CD4-positive, CD25-positive, alpha-beta regulatory T cell (primary cell): ENCODE data around the gene ULK4. TPM values are rescaled to one million over a fixed set of nuclear protein-coding genes. Genes with fewer than 3 reads are reported as not detected.
"Not testable (repeated sequence)": the region's sequence is repeated elsewhere in the genome, so short reads cannot be mapped to it uniquely, and the experiment has no call there.

Experiments
- ATAC-seq, 2 donors: fragments of 150-1000 bp; cut with Tn5 transposase; one replicate each; pipeline ENCODE4 v1.10.0; 2021; ENCODE audit warnings: low read depth in 2 of 2, moderate number of reproducible peaks in 2 of 2, moderate library complexity in 1 of 2
- DNase-seq, 3 donors: peaks; one replicate each; pipeline versions ENCODE4 v3.0.0 to v3.0.0-alpha.2; 2012 to 2022; ENCODE audit warnings: mixed read lengths in 1 of 3
- H3K27ac ChIP-seq: one replicate; pipeline ENCODE4 v1.7.0; 2013; ENCODE audit warnings: mild to moderate bottlenecking, low read length; ENCODE audit not compliant: insufficient read depth, poor library complexity, severe bottlenecking
- H3K27me3 ChIP-seq: one replicate; pipeline ENCODE4 v1.7.0; 2013; ENCODE audit warnings: low read length; ENCODE audit not compliant: control insufficient read depth, insufficient read depth
- H3K36me3 ChIP-seq: one replicate; pipeline ENCODE4 v1.7.0; 2013; ENCODE audit warnings: mild to moderate bottlenecking, low read length, moderate library complexity; ENCODE audit not compliant: control insufficient read depth, insufficient read depth
- H3K4me1 ChIP-seq: 2 replicates; pipeline ENCODE4 v1.7.0; 2013; ENCODE audit warnings: mild to moderate bottlenecking, low read length; ENCODE audit not compliant: insufficient read depth, control insufficient read depth, poor library complexity, severe bottlenecking
- H3K4me3 ChIP-seq: one replicate; pipeline ENCODE4 v1.7.0; 2013; ENCODE audit warnings: low read depth, mild to moderate bottlenecking, low read length, moderate library complexity
- H3K9me3 ChIP-seq, 2 experiments: 1 replicate in 1 of 2; 2 replicates in 1 of 2; pipeline ENCODE4 v1.7.0; 2013; ENCODE audit warnings: low read length in 2 of 2, mild to moderate bottlenecking in 1 of 2, moderate library complexity in 1 of 2; ENCODE audit not compliant: control insufficient read depth in 2 of 2
- H3K27ac Mint-ChIP-seq, 3 donors: one replicate each; pipeline ENCODE4 v1.8.0; 2020 to 2022; ENCODE audit warnings: mild to moderate bottlenecking in 3 of 3, mixed read lengths in 3 of 3, moderate library complexity in 2 of 3
- H3K27me3 Mint-ChIP-seq: one replicate; pipeline ENCODE4 v1.8.0; 2022; ENCODE audit warnings: mild to moderate bottlenecking, mixed read lengths
- H3K36me3 Mint-ChIP-seq: one replicate; pipeline ENCODE4 v1.8.0; 2020; ENCODE audit warnings: mixed read lengths
- H3K4me1 Mint-ChIP-seq, 4 donors: one replicate each; pipeline ENCODE4 v1.8.0; 2020 to 2022; ENCODE audit warnings: mixed read lengths in 4 of 4, mild to moderate bottlenecking in 1 of 4
- H3K4me3 Mint-ChIP-seq, 4 donors: one replicate each; pipeline ENCODE4 v1.8.0; 2020 to 2022; ENCODE audit warnings: mild to moderate bottlenecking in 4 of 4, mixed read lengths in 4 of 4, moderate library complexity in 3 of 4
- H3K9me3 Mint-ChIP-seq, 7 donors: one replicate each; pipeline ENCODE4 v1.8.0; 2020 to 2022; ENCODE audit warnings: mixed read lengths in 7 of 7, mild to moderate bottlenecking in 3 of 7, moderate library complexity in 2 of 7
- polyA plus RNA-seq, 4 donors: library from polyadenylated mRNA; unstranded; fragments of 300-500 nt; fragmentation: Illumina TruSeq; gene quantifications; one replicate each; pipeline ENCODE4 v1.2.3, GENCODE V29; 2021
- total RNA-seq: library from RNA; stranded (reverse); gene quantifications from one replicate; pipeline ENCODE4 v1.2.3, GENCODE V29; 2022

Gene ULK4
- total and polyA plus RNA-seq, 5 donors from 2014 or later = 9.3 to 27.2 (median 11.1) TPM

DNA sequence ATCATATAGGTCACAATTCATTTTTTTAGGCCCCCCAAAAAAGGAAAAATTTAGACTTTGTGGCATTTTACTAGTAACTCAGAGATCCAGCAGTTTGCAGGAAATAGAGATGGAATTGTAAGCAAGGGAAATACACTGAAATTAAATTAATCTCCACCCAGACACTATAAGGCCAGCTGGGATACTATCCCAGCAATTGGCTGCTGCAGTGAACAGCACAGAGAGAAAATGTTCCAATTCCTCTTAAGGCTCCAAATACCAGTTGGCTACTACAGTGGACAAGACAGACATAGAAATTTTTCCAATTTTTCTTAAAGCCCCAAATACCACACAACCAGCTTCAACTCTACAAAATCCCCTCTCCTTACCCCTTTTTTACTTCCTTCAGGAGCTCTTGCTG lies 78.9 kb downstream of the ULK4 start:
- Histone ChIP-seq H3K27me3 (no peaks in the 10 kb centered on the region), H3K4me3 (no peak overlapping the region), H3K9me3 (no peaks in the 10 kb centered on the region), H3K27ac (no peak overlapping the region), H3K36me3 (peaks cover 4% of the 10 kb centered on the region), H3K4me1 (no peaks in the 10 kb centered on the region)
- DNase-seq (no peak), ATAC-seq (no peak)
- Mint-ChIP-seq H3K9me3 (no peaks in the 10 kb centered on the region), H3K4me1 (no peaks in the 10 kb centered on the region), H3K27me3 (no peaks in the 10 kb centered on the region), H3K4me3 (no peak overlapping the region), H3K27ac (peak overlapping the region in 2 of 3 donors; percentile 38 to 67), H3K36me3 (peaks cover 5% of the 10 kb centered on the region)

DNA sequence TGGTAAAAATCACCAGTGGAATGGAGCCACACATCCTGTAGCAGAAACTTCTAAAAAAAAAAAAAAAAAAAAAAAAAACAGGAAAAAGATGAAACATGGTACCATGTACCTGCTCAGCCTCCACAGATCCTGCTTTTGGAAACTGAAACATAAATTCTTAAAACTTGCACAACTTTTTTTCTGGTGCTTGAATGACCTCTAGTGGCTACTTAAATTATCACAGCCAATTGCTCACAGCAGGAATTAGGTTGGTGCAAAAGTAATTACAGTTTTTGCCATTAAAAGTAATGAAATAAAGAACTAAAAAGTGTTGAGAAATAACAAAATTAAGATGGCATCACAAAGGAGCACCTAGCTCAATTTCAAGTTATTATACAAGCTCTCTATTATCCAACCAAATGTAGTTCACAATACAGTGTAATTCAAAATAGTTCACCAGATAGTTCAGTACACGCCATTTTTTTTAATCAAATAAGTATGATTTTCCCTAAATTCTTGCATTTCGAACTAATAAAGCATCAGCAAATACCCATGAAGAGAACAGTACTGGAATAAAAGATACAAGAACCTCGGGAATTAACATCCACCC lies 80.6 kb downstream of the ULK4 start:
- H3K4me3 Mint-ChIP-seq = no peak overlapping the region
- peaks cover 4% of the 10 kb centered on the region for H3K36me3 Mint-ChIP-seq
- peaks cover 0 to 2% (median 0%) of the 10 kb centered on the region in 4 donors for H3K4me1 Mint-ChIP-seq
- H3K9me3 Mint-ChIP-seq = no peaks in the 10 kb centered on the region
- no peaks in the 10 kb centered on the region for H3K27me3 Mint-ChIP-seq
- ATAC-seq (no peak), DNase-seq (peak in 2 of 3 donors; percentile 56 to 65)
- Histone ChIP-seq H3K27me3 (no peaks in the 10 kb centered on the region), H3K9me3 (no peaks in the 10 kb centered on the region), H3K4me1 (no peaks in the 10 kb centered on the region), H3K27ac (no peak overlapping the region), H3K36me3 (peaks cover 4% of the 10 kb centered on the region), H3K4me3 (no peak overlapping the region)
- H3K27ac Mint-ChIP-seq = no peak overlapping the region

DNA sequence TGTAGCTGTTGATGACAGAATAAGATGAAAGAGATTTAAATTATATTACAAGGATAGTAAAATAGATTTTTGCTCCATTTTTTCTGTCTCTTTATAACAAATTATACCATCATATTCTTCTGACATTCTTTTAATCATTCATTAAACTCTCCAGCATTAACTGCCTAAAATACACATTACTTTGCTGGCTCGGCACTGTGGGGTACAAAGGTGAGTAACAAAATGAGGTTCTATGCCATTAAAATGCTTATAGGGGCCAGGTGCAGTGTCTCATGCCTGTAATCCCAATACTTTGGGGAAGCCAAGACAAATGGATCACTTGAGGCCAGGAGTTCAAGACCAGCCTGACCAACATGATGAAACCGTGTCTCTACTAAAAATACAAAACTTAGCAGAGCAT lies 81.5 kb downstream of the ULK4 start:
- DNase-seq (no peak), ATAC-seq (no peak)
- H3K36me3 ChIP-seq = peaks cover 4% of the 10 kb centered on the region
- no peaks in the 10 kb centered on the region for H3K27me3 Mint-ChIP-seq
- peaks cover 0 to 2% (median 0%) of the 10 kb centered on the region in 4 donors for H3K4me1 Mint-ChIP-seq
- no peak overlapping the region for H3K4me3 Mint-ChIP-seq
- no peak overlapping the region for H3K27ac ChIP-seq
- no peak overlapping the region for H3K27ac Mint-ChIP-seq
- H3K4me3 ChIP-seq = no peak overlapping the region
- H3K9me3 ChIP-seq = no peaks in the 10 kb centered on the region
- H3K36me3 Mint-ChIP-seq = peaks cover 4% of the 10 kb centered on the region
- H3K4me1 ChIP-seq = no peaks in the 10 kb centered on the region
- no peaks in the 10 kb centered on the region for H3K9me3 Mint-ChIP-seq
- H3K27me3 ChIP-seq = no peaks in the 10 kb centered on the region

DNA sequence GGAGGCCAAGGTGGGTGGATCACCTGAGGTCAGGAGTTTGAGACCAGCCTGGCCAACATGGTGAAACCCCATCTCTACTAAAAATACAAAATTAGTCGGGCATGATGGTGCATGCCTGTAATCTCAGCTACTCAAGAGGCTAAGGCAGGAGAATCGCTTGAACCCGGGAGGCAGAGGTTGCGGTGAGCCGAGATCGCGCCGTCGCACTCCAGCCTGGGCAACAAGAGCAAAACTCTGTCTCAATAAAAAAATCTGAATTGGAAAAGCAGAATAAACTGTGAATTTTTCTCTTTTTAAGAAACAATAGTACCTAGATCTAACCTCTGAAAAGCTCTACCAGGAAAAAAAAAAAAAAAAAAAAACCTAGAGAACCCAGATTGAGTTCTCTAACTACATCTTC lies 84.2 kb downstream of the ULK4 start:
- not testable (repeated sequence) for H3K36me3 Mint-ChIP-seq

DNA sequence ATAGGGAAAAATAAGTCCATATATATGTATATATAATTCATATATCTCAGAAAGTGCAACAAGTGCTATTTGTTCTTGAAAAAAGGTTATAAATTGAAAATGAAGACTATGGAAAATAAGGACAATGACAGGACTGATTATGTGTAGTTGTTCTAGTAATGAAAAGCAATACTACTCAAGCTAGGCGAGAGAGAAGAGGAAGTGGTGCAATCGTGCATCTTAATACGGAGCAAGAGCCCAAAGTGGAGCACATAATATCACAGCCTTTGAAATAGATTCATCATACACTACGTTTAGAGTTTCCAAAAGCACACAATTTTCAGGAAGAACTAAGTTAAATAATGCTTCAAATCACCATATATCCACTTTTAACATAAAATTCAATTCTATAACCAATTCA lies 87.9 kb downstream of the ULK4 start:
- H3K4me3 Mint-ChIP-seq = no peak overlapping the region
- ATAC-seq = no peak
- H3K27ac Mint-ChIP-seq = no peak overlapping the region

More for the DNA sequence above, 84.2 kb downstream of the ULK4 start:
- H3K4me1 ChIP-seq, ATAC-seq, H3K4me3 ChIP-seq, H3K4me1 Mint-ChIP-seq, H3K27me3 ChIP-seq, H3K9me3 ChIP-seq, DNase-seq, H3K36me3 ChIP-seq, H3K27ac ChIP-seq, H3K9me3 Mint-ChIP-seq, H3K27ac Mint-ChIP-seq, H3K27me3 Mint-ChIP-seq, H3K4me3 Mint-ChIP-seq: not testable (repeated sequence)

DNA sequence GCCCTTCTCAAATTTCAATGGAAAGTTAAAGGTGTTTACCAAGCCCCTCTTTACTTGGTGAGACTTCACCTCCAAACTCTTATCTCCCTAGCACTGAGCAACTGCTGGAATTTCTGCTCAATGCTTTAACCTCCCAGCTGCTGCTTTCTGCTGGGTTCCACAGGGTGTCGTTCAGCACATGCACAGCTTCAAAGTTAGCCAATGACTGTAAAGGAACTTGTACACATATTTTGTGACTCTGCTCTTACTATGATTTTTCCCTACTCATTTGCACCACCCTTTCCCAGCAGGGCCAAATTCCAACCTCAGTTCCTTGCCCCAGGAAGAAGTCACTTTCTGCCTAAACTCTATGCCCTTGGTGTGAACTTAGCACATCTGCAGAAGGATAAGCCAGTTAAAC lies 89.7 kb downstream of the ULK4 start:
- H3K27me3 ChIP-seq = no peaks in the 10 kb centered on the region
- no peak overlapping the region for H3K4me3 Mint-ChIP-seq
- H3K27ac ChIP-seq = no peak overlapping the region
- H3K36me3 ChIP-seq = peaks cover 3% of the 10 kb centered on the region
- ATAC-seq (no peak), DNase-seq (no peak)
- no peaks in the 10 kb centered on the region for H3K27me3 Mint-ChIP-seq
- H3K4me1 Mint-ChIP-seq = peaks cover 0 to 4% (median 3%) of the 10 kb centered on the region in 4 donors
- no peaks in the 10 kb centered on the region for H3K4me1 ChIP-seq
- H3K9me3 ChIP-seq = no peaks in the 10 kb centered on the region
- H3K36me3 Mint-ChIP-seq = peaks cover 13% of the 10 kb centered on the region
- H3K9me3 Mint-ChIP-seq = peaks cover 0 to 2% (median 0%) of the 10 kb centered on the region in 7 donors
- H3K27ac Mint-ChIP-seq = no peak overlapping the region
- no peak overlapping the region for H3K4me3 ChIP-seq

More for the DNA sequence above, 87.9 kb downstream of the ULK4 start:
- H3K27me3 Mint-ChIP-seq = no peaks in the 10 kb centered on the region
- Histone ChIP-seq H3K4me3 (no peak overlapping the region), H3K9me3 (no peaks in the 10 kb centered on the region), H3K4me1 (no peaks in the 10 kb centered on the region), H3K36me3 (peaks cover 3% of the 10 kb centered on the region), H3K27ac (no peak overlapping the region), H3K27me3 (no peaks in the 10 kb centered on the region)
- H3K4me1 Mint-ChIP-seq = peaks cover 0 to 4% (median 3%) of the 10 kb centered on the region in 4 donors
- peaks cover 0 to 2% (median 0%) of the 10 kb centered on the region in 7 donors for H3K9me3 Mint-ChIP-seq
- peaks cover 13% of the 10 kb centered on the region for H3K36me3 Mint-ChIP-seq
- no peak for DNase-seq

DNA sequence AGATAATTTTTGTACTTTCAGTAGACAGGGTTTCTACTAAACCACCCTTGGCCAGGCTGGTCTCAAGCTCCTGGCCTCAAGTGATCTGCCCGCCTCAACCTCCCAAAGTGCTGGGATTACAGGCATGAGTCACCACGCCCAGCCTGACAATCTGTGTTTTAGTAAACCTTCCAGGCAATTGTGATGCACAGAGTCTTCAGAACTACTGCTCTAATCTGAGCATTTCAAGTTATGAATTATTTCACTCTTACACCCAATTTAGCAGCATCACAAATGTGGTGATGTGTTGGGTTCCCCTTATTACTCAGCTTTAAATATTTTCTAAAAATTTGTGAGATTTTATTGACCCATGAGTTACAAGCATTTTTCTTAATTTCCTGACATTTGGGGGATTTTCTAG lies 94.4 kb downstream of the ULK4 start:
- Mint-ChIP-seq H3K9me3 (peaks cover 0 to 2% (median 0%) of the 10 kb centered on the region in 7 donors), H3K27me3 (no peaks in the 10 kb centered on the region), H3K4me3 (no peak overlapping the region)

DNA sequence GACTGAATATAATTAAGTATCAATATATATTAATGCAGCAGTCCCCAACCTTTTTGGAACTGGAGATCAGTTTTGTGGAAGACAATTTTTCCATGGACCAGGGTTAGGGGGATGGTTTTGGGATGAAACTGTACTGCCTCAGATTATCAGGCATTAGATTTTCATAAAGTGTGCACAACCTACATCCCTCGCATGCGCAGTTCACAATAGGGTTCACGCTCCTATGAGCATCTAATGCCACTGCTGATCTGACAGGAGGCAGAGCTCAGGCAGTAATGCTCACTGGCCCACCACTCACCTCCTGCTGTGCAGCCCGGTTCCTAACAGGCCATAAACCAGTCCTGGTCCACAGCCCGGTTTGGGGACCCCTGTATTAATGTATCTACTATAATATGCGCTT lies 95.6 kb downstream of the ULK4 start:
- no peaks in the 10 kb centered on the region for H3K4me1 ChIP-seq
- H3K4me1 Mint-ChIP-seq = peaks cover 0 to 4% (median 2%) of the 10 kb centered on the region in 4 donors
- H3K27me3 Mint-ChIP-seq = no peaks in the 10 kb centered on the region
- H3K36me3 Mint-ChIP-seq = peaks cover 16% of the 10 kb centered on the region
- H3K4me3 ChIP-seq = no peak overlapping the region
- H3K9me3 ChIP-seq = no peaks in the 10 kb centered on the region
- H3K9me3 Mint-ChIP-seq = peaks cover 0 to 6% (median 0%) of the 10 kb centered on the region in 7 donors
- DNase-seq = no peak
- ATAC-seq = no peak
- no peak overlapping the region for H3K27ac Mint-ChIP-seq
- no peak overlapping the region for H3K4me3 Mint-ChIP-seq
- H3K27me3 ChIP-seq = no peaks in the 10 kb centered on the region
- no peak overlapping the region for H3K27ac ChIP-seq
- H3K36me3 ChIP-seq = no peaks in the 10 kb centered on the region

More for the DNA sequence above, 94.4 kb downstream of the ULK4 start:
- H3K27ac ChIP-seq = no peak overlapping the region
- H3K4me1 ChIP-seq = no peaks in the 10 kb centered on the region
- DNase-seq (no peak), ATAC-seq (no peak)
- no peaks in the 10 kb centered on the region for H3K9me3 ChIP-seq
- peaks cover 16% of the 10 kb centered on the region for H3K36me3 Mint-ChIP-seq
- H3K27ac Mint-ChIP-seq = no peak overlapping the region
- H3K36me3 ChIP-seq = peaks cover 3% of the 10 kb centered on the region
- H3K4me3 ChIP-seq = no peak overlapping the region
- peaks cover 0 to 4% (median 2%) of the 10 kb centered on the region in 4 donors for H3K4me1 Mint-ChIP-seq
- no peaks in the 10 kb centered on the region for H3K27me3 ChIP-seq
